C4-2B (cell line): ENCODE measurements around the gene NLRC3.

Source experiments
- H3K27ac ChIP-seq: fragments of 450-650 bp; 2 replicates; pipeline ENCODE4 v1.5.1; 2017
- ZFX ChIP-seq: fragments of 450-650 bp; IDR thresholded peaks from 2 replicates; pipeline ENCODE4 v1.6.1; 2017
- TF ChIP-seq, protein P1 (sequence below): fragments of 450-650 bp; conservative IDR thresholded peaks from 2 replicates; pipeline ENCODE4 v1.5.1; 2017; ENCODE audit warnings: mild to moderate bottlenecking

NLRC3 gene, protein sequence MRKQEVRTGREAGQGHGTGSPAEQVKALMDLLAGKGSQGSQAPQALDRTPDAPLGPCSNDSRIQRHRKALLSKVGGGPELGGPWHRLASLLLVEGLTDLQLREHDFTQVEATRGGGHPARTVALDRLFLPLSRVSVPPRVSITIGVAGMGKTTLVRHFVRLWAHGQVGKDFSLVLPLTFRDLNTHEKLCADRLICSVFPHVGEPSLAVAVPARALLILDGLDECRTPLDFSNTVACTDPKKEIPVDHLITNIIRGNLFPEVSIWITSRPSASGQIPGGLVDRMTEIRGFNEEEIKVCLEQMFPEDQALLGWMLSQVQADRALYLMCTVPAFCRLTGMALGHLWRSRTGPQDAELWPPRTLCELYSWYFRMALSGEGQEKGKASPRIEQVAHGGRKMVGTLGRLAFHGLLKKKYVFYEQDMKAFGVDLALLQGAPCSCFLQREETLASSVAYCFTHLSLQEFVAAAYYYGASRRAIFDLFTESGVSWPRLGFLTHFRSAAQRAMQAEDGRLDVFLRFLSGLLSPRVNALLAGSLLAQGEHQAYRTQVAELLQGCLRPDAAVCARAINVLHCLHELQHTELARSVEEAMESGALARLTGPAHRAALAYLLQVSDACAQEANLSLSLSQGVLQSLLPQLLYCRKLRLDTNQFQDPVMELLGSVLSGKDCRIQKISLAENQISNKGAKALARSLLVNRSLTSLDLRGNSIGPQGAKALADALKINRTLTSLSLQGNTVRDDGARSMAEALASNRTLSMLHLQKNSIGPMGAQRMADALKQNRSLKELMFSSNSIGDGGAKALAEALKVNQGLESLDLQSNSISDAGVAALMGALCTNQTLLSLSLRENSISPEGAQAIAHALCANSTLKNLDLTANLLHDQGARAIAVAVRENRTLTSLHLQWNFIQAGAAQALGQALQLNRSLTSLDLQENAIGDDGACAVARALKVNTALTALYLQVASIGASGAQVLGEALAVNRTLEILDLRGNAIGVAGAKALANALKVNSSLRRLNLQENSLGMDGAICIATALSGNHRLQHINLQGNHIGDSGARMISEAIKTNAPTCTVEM

DNA sequence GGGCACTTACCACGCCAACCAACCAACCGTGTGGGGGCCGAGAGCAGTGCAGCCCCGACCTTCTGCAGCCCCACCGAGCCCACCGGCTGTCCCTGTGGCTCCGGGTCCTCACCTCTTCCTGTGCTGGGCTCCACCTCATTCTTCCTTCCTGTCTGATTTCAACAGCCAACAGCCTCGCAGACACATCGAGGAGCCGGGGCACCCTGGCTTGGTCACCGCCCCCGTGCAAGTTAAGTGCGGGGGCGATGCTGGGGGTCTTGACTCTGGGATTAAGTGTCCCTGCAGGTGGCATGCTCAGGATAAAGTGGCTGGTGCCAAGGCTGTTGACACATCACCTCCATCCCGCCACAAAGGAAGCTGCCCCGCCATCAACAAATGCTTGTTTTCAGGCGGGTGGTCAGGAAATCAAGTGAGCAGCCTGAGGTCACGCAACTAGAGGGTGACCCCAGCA is at the start of gene NLRC3:
NLRC3 (minus strand) TSS at position 102 of the 451 bp plus-strand sequence. CDS start 12,367 bp downstream, outside the sequence.
- H3K27ac ChIP-seq: no peak within 1 kb of the TSS
- TF ChIP-seq, protein P1, sequence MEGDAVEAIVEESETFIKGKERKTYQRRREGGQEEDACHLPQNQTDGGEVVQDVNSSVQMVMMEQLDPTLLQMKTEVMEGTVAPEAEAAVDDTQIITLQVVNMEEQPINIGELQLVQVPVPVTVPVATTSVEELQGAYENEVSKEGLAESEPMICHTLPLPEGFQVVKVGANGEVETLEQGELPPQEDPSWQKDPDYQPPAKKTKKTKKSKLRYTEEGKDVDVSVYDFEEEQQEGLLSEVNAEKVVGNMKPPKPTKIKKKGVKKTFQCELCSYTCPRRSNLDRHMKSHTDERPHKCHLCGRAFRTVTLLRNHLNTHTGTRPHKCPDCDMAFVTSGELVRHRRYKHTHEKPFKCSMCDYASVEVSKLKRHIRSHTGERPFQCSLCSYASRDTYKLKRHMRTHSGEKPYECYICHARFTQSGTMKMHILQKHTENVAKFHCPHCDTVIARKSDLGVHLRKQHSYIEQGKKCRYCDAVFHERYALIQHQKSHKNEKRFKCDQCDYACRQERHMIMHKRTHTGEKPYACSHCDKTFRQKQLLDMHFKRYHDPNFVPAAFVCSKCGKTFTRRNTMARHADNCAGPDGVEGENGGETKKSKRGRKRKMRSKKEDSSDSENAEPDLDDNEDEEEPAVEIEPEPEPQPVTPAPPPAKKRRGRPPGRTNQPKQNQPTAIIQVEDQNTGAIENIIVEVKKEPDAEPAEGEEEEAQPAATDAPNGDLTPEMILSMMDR: no peak
- no peak for TF ChIP-seq ZFX

DNA sequence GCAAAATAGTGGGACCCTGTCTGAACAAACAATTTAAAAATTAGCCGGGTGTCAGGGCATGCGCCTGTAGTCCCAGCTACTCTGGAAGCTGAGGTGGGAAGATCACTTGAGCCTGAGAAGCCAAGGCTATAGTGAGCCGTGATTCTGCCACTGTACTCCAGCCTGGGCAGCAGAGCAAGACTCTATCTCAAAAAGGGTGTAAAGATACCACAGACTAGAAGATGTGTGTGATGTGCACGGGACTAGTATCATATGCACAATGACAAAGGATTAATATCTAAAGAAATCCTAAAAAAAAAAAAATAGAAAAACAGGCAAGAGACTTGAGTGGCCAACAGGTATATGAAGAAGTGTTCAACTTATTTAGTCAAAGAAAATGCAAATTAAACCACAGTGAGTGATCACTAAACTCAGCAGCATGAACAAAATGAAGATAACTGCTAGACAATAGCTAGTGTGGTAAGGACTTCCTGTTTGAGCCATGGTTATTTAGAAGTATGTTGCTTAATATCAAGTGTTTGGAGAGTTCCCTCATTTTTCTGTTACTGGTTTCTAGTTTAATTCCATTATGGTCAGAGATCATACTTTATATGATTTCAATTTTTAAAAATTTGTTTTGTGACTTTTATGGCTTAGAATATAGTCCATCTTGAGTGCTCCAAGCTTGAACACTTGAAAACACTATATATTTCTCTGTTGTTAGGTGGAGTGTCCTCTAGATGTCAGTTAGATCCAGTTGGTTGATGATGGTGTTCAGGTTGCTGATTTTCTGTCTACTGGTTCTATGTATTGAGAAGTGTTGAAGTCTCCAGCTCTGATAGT is 48.9 kb upstream of the NLRC3 start:
- no peak overlapping the region for H3K27ac ChIP-seq
- TF ChIP-seq ZFX: no peak
- TF ChIP-seq, protein P1: no peak

DNA sequence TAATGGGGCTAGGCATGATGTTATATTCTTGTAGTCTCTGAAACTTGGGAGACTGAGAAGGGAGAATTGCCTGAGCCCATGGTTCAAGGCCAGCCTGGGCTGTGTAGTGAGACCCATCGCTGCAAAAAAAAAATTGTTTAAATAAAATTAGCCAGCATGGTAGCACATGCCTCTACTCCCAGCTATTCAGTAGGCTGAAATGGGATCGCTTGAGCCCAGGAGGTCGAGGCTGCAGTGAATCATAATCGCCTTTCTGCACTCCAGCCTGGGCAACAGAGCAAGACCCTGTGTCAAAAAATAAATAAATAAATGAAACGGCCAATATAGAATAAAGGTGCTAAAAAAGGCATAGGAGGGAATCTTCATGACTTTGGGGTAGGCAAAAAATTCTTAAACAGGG is 48.1 kb upstream of the NLRC3 start:
- TF ChIP-seq ZFX: no peak
- TF ChIP-seq, protein P1: no peak
- H3K27ac ChIP-seq: no peak overlapping the region

DNA sequence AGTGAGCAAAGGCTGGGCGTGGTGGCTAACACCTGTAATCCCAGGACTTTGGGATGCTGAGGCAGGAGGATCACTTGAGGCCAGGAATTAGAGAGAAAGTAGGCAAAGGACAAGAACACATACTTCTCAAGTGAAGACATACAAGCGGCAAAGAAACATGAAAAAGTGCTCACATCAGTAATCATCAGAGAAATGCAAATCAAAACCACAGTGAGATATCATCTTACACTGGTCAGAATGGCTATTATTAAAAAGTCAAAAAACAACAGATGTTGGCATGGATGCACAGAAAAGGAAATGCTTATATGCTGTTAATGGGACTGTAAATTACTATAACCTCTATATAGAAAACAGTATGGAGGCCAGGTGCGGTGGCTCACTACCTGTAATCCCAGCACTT is 46.4 kb upstream of the NLRC3 start:
- TF ChIP-seq ZFX: no peak
- TF ChIP-seq, protein P1: no peak
- H3K27ac ChIP-seq: no peak overlapping the region

DNA sequence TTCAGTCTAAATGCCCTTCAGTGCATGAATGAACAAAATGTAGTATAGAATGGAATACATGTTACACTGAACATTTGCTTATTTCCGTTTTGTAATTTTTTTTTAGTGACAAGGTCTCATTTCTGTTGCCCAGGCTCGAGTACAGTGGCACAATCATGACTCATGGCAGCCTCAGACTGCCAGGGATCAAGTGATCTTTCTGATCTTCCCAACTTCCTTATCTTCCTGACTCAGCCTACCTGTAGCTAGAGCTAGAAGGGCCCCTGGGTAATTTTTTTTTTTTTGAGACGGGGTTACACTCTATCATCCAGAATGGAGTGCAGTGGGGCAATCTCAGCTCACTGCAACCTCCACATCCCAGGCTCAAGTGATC is 41.6 kb upstream of the NLRC3 start:
- H3K27ac ChIP-seq: no peak overlapping the region
- TF ChIP-seq, protein P1: no peak
- TF ChIP-seq ZFX: no peak

DNA sequence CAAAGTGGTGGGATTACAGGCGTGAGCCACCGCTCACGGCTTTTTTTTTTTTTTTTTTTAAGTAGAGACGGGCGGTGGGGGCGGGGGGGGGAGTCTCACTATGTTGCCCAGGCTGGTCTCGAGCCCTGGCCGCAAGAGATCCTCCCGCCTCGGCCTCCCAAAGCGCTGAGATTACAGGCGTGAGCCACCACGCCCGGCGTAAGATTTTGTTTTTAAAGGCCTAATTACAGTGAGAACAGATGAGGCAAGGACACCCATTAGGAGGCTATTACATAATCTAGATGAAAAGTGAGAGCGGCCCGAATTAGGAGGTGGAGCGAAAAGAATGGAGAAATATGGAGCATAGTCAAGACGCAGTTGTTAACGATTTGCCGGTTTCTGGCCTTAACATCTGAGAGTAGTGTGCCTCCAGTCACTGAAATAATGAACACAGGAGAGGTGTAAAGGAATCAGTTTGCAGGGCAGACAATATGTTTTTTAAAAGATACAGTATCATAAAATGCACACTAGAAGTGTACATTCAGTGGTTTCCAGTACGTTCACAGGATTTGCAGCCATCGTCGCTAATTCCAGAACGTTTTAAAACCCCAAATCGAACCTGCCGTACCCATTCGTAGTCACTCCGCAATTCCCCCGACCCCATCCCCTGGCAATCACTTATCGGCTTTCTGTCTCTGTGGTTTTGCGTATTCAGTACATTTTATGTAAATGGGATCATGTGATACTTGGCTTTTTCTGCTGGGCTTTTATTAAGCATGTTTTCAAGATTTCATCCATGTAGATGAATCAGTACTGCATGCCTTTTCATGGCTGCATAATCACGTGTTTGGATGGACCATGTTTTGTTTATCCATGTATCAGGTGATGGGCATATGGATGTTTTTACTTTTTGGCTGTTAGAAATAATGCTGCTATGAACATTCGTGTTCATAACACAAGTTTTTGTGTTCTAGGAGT is 35.6 kb upstream of the NLRC3 start:
- peak overlapping the region; percentile 87 for H3K27ac ChIP-seq

More for the DNA sequence above, 35.6 kb upstream of the NLRC3 start:
- TF ChIP-seq, protein P1: no peak
- TF ChIP-seq ZFX: no peak
